Measurements from ENCODE around the gene GPS1.

Gene GPS1

GRCh38 chr17:82106688-82107305 is 55.1 kb downstream of the GPS1 start:
- DNase-seq: no peak
